Adrenal gland (tissue), 12 donors: ENCODE results near the gene FGFBP1. TPM values are rescaled to one million over a fixed set of nuclear protein-coding genes. Genes with fewer than 3 reads are reported as not detected.
"Not testable (repeated sequence)": the region's sequence is repeated elsewhere in the genome, so short reads cannot be mapped to it uniquely, and the experiment has no call there.

Experiments used
- DNase-seq, 7 donors: peaks; one replicate each; pipeline ENCODE4 v3.0.0-alpha.2; 2019 to 2020
- H3K27ac ChIP-seq, 5 donors: fragments of 200-600 bp; sonication (generic) in 4 of 5; 1 replicate in 3 of 5; 2 replicates in 2 of 5; pipeline versions ENCODE4 v1.5.1 to v1.8.0; 2016 to 2020; ENCODE audit warnings: mild to moderate bottlenecking in 1 of 5
- H3K27me3 ChIP-seq: fragments of 200-600 bp; 2 replicates; pipeline ENCODE4 v1.8.0; 2021
- H3K36me3 ChIP-seq, 2 donors: fragments of 200-600 bp; replicated peaks in 1 of 2; 1 replicate in 1 of 2; 2 replicates in 1 of 2; pipeline versions ENCODE4 v1.5.1 to v1.8.0; 2018 to 2022
- H3K4me1 ChIP-seq, 2 donors: fragments of 200-600 bp; replicated peaks in 1 of 2; 1 replicate in 1 of 2; 2 replicates in 1 of 2; pipeline versions ENCODE4 v1.5.1 to v1.8.0; 2018 to 2021
- H3K4me3 ChIP-seq, 4 donors: fragments of 200-600 bp; sonication (generic) in 3 of 4; one replicate each; pipeline ENCODE4 v1.5.1; 2016 to 2018
- H3K9me3 ChIP-seq, 3 donors: fragments of 200-600 bp; sonication (generic) in 1 of 3; replicated peaks in 1 of 3; 1 replicate in 2 of 3; 2 replicates in 1 of 3; pipeline versions ENCODE4 v1.5.1 to v1.8.0; 2016 to 2021
- POLR2A ChIP-seq, 2 donors: fragments of 450-650 bp; IDR thresholded peaks; one replicate each; pipeline ENCODE4 v1.6.1; 2017; ENCODE audit warnings: antibody characterized with exemption in 2 of 2, mild to moderate bottlenecking in 2 of 2, moderate library complexity in 1 of 2
- WGBS, 4 donors: extraction: QIAGEN DNeasy Blood & Tissue Kit in 2 of 4; methylation state at CpG; one replicate each; pipeline versions ENCODE4 v1.1.5 to v1.1.7; 2013 to 2017; 5-methylcytosine and 5-hydroxymethylcytosine counted together
- intact Hi-C, 2 donors: fragments of 100-400 bp; cut with DNase I; formaldehyde crosslinking; loops; one replicate each; pipeline versions ENCODE4 v1.14.1 to v1.15.0; 2022 to 2023
- polyA plus RNA-seq, 3 donors: library from polyadenylated mRNA; stranded (reverse); fragments of 200-250 nt in 2 of 3; fragments of 350-450 nt in 1 of 3; fragmentation: Illumina TruSeq in 1 of 3; extraction: RNeasy Lipid Tissue Mini Kit (QIAGEN cat#74804) in 1 of 3; gene quantifications; one replicate each; pipeline ENCODE4 v1.2.3, GENCODE V29; 2013 to 2014
- total RNA-seq, 9 donors: library from RNA; depleted of rRNA in 4 of 9; stranded (reverse); fragments of >200 nt in 4 of 9; fragments of 120-200 nt in 1 of 9; fragmentation: NEBNext Ultra II Directional in 1 of 9; extraction: Animal tissue kit (Norgen Biotek cat#: 25700) in 1 of 9; gene quantifications; one replicate each; pipeline versions ENCODE4 v1.1.0 to v1.2.4, GENCODE V29; 2013 to 2023
- TF ChIP-seq, protein P1 (sequence below), 6 experiments: fragments of 450-650 bp in 4 of 6; fragments of 200-600 bp in 2 of 6; sonication (generic) in 1 of 6; IDR thresholded peaks; 1 replicate in 5 of 6; 2 replicates in 1 of 6; pipeline versions ENCODE4 v1.5.1 to v1.8.0; 2016 to 2021; ENCODE audit warnings: antibody characterized with exemption in 6 of 6, mild to moderate bottlenecking in 2 of 6, moderate library complexity in 1 of 6
- donor health status: healthy with polysubstance abuse.
- donor health status: Bipolar disorder and iron deficiency.
- donor health status: DM: yes; HTN: yes; CAD: no.
- donor health status: DM: no; HTN: no; CAD: no.
- donor health status: DM: no; HTN: no; CAD: no.
- donor health status: DM: yes; HTN: yes; CAD: no.

The FGFBP1 gene
- total and polyA plus RNA-seq, 12 donors = 0.40 TPM; not detected in 11

DNA sequence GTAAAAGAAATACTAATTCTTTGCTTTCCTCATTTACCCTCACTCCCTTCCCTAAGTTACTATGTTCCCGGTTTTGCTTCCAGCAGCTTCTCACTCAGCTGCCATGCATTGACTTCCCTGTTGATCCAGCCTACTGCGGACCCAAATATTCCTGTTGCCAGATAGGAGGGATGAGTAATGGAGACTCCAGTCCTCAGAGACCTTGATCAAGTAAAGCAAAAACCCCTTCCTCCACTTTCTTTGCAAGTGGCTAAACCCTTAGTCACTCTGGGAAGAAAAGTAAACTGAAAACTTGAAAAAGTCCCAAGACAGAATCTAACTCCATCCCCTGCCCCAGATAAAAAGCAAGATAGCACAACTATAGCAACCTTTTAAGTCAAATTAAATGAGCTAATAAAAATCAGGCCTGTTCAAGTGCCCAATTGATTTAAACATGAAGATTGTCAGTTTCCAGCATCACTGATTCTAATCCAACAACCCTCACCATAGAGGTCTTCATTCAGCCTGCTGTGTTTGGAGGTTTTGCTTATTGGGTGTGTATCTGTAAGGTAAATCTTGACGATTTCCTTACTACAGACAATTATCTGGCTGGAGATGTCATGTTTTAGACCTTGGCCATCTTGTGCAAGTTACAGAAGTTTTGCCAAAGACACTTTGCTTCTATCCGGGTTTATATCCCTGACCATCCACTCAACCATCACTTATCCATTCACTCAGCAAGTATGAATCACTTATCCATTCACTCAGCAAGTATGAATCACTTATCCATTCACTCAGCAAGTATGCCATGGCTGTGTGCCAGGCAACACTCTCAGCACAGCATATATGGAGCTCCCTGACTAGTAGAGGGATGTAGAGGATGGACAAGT is 17.6 kb downstream of the FGFBP1 start:
- WGBS, 4 donors = 51 to 57% (median 53%) methylated on average over 4 of the region's 4 CpGs
- peak; percentile 63 to 90 (median 87) for DNase-seq
- Histone ChIP-seq H3K9me3 (no peaks in the 10 kb centered on the region), H3K36me3 (no peaks in the 10 kb centered on the region), H3K27me3 (no peaks in the 10 kb centered on the region), H3K4me3 (no peak overlapping the region), H3K27ac (no peak overlapping the region), H3K4me1 (peaks cover 0 to 4% of the 10 kb centered on the region in 2 donors)
- intact Hi-C loops = no loop called here
- TF ChIP-seq, protein P1, sequence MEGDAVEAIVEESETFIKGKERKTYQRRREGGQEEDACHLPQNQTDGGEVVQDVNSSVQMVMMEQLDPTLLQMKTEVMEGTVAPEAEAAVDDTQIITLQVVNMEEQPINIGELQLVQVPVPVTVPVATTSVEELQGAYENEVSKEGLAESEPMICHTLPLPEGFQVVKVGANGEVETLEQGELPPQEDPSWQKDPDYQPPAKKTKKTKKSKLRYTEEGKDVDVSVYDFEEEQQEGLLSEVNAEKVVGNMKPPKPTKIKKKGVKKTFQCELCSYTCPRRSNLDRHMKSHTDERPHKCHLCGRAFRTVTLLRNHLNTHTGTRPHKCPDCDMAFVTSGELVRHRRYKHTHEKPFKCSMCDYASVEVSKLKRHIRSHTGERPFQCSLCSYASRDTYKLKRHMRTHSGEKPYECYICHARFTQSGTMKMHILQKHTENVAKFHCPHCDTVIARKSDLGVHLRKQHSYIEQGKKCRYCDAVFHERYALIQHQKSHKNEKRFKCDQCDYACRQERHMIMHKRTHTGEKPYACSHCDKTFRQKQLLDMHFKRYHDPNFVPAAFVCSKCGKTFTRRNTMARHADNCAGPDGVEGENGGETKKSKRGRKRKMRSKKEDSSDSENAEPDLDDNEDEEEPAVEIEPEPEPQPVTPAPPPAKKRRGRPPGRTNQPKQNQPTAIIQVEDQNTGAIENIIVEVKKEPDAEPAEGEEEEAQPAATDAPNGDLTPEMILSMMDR (IDR thresholded peaks at IDR 0.05) = no peak
- TF ChIP-seq POLR2A (IDR thresholded peaks at IDR 0.05) = no peak

DNA sequence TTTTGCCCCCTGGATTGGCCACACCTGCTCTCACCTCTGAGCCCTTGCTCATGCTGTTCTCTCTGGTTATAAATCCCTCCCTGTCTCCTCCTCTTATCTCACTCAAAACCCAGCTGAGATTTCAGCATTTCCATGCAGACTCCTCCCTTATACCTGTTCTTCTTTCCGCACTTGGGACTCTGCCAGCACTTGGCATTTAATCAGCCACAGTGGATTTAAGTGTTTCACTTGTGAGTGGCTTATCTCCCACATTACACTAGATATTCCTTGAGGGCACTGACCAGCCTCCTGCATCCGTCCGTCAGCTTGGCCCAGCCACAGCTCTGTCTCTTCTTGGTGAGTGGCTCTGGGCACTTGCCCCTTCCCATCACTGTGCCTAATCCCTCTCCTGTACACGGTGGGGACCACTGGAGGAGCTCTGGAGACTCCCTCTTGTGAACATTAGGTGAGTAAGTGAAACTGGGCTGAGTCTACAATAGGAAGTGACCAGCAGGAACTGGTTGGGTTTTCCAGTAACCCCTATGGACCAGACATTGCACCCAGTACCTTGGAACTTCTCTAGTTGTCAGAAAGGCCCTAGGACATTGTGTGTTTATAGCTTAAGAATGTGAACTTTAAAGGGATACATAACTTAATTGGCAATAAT is 19.9 kb downstream of the FGFBP1 start:
- no peak for DNase-seq
- peaks cover 0 to 4% of the 10 kb centered on the region in 2 donors for H3K4me1 ChIP-seq
- no peak overlapping the region for H3K4me3 ChIP-seq
- TF ChIP-seq, protein P1 (IDR thresholded peaks at IDR 0.05) = no peak
- no peak for TF ChIP-seq POLR2A (IDR thresholded peaks at IDR 0.05)
- H3K36me3 ChIP-seq = no peaks in the 10 kb centered on the region
- no peaks in the 10 kb centered on the region for H3K9me3 ChIP-seq
- WGBS, 4 donors = 55 to 60% (median 59%) methylated on average over 4 of the region's 4 CpGs
- intact Hi-C loops = no loop called here
- H3K27ac ChIP-seq = no peak overlapping the region
- no peaks in the 10 kb centered on the region for H3K27me3 ChIP-seq

DNA sequence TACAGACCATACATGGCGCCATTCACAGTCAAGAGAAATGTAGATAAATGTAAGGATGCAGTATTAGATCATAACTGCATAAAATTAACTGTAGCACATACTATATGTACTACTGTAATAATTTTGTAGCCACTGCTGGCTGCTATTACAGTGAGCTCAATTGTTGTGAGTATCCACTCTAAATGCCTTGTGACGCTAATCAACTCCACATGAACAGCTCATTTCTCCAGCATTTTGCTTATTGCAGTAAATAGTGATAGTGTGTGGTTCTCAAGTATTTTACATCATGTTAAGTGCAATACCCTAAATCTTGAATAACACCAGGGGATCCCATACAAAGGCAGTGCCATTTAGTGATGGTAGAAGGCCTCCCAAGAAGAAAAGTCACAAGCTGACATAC is 21.2 kb downstream of the FGFBP1 start:
- WGBS, 4 donors = 71 to 97% (median 91%) methylated on average over 2 of the region's 2 CpGs
- DNase-seq = no peak
- H3K4me1 ChIP-seq = peaks cover 0 to 4% of the 10 kb centered on the region in 2 donors
- no peaks in the 10 kb centered on the region for H3K9me3 ChIP-seq
- no peak overlapping the region for H3K27ac ChIP-seq
- intact Hi-C loops = no loop called here
- H3K36me3 ChIP-seq = no peaks in the 10 kb centered on the region
- H3K4me3 ChIP-seq = no peak overlapping the region
- no peak for TF ChIP-seq POLR2A (IDR thresholded peaks at IDR 0.05)
- TF ChIP-seq, protein P1 (IDR thresholded peaks at IDR 0.05) = no peak
- H3K27me3 ChIP-seq = no peaks in the 10 kb centered on the region

DNA sequence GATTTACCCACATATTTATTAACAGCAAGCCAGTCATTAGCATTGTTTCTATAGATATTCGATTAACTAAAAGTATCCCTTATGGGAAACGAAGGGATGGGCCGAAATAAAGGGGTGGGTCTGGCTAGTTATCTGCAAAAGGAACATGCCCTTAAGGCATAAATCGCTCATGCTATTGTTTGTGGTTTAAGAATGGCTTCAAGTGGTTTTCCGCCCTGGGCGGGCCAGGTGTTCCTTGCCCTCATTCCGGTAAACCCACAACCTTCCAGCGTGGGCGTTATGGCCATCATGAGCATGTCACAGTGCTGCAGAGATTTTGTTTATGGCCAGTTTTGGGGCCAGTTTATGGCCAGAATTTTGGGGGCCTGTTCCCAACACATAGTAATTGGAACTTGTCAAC is 22.2 kb downstream of the FGFBP1 start:
- H3K27me3 ChIP-seq, intact Hi-C loops, DNase-seq, H3K27ac ChIP-seq, H3K4me1 ChIP-seq, H3K9me3 ChIP-seq, H3K36me3 ChIP-seq, H3K4me3 ChIP-seq: not testable (repeated sequence)
- 87 to 96% (median 91%) methylated on average over 7 to 9 of the region's 9 CpGs for WGBS, 4 donors
